NCI-H82 (cell line): ENCODE results near the gene FANCE.
"Not testable (repeated sequence)": the region's sequence is repeated elsewhere in the genome, so short reads cannot be mapped to it uniquely, and the experiment has no call there.

Source experiments
- DNase-seq: peaks from one replicate; lab custom pipeline; 2025; lab: John Stamatoyannopoulos, UW

The FANCE gene

GRCh38 chr6:35497571-35498421 is 45.7 kb downstream of the FANCE start:
- peak; percentile 72 for DNase-seq

DNA sequence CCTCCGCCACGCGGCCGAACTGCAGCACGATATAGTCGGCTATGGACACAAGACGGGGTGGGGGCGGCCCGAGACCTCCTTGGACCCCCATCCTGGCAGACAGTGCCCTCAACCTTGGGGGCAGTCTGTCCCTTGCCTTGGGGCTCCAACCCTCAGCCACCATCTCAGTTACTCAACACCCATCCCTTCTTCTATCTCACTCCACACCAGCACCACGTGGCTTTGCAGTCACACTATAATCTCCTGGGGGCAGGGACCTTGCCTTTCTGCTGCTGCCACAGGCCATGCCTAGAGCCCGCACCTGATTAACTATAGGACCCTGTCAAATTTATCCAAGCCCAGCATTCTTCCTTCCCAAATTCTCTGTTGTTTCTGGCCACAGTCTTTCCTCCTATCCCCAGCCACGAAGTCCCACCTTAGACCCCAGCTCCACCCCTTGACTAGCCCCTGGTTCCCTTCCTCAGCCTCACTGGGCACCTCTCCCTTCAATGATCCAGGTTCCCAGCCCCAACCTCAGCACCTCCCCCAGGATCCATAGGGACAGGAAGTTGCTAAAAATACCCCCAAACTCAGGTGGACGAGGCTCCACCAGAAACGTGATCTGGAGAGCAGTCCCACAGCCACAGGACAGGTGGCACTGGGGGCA is 46.4 kb downstream of the FANCE start:
- peak; percentile 78 for DNase-seq

- no peak for DNase-seq
Measured at GRCh38 chr6:35499372-35499771, 47.2 kb downstream of the FANCE start.

- peak; percentile 60 for DNase-seq
Measured at GRCh38 chr6:35500782-35501181, 48.6 kb downstream of the FANCE start.

GRCh38 chr6:35501784-35502183 is 49.6 kb downstream of the FANCE start:
- DNase-seq: no peak

DNA sequence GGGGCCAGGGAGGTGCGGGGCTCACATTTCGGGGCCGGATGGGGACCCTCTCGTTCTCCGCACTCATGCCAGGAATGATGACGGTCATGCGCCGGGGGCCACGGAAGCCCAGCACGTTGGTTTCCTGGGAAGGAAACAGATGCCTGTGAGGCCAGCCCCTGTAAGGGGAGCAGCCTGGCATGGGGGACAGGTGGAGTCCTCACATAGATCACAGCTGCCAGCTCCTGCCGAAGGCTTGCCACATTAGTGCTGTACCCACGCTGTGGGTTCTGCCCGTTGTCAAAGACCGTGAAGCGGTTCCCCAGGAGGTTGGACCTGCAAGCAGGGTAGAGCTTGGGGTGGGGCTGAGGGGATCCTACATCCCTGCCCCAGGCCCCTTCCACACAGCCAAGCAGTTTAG is 51.4 kb downstream of the FANCE start:
- DNase-seq: no peak

DNA sequence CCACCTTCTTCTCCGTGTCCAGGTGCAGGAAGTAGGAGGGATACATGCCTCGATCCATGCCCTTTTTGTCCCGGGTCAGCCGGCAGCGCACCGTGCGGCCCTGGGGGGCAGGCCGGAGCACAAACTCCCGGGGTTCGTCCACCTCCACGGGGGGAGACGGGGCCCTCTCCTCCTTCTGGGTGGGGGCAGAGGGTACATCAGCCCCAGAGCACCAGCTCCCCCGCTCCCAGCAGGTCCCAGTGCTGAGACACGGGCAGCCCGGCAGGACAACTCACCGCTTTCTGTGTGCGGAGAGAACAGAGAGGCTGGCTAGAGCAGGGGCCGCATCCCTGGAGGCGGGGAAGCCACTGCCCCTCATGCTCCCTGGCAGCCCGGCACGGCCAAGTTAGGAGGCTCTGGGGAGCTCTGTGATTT is 53.9 kb downstream of the FANCE start:
- no peak for DNase-seq

GRCh38 chr6:35506536-35506935 is 54.4 kb downstream of the FANCE start:
- no peak for DNase-seq

DNA sequence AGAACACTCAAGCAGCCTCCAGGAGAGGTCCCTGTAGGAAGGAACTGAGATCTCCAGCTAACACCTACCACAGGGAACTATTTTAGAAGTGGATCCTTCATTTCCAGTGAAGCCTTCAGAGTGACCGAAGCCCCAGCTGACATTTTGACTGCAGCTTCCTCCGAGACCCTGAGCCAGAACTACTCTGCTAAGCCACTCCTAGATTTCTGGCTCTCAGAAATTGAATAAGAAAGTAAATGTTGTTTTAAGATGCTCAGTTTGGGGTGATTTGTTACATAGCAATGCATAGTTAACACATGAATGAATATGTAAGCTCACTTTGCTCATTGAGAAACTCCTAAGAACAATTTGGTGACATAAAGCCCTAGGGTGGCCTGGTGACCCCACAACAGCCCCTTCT is 55.1 kb downstream of the FANCE start:
- no peak for DNase-seq

- no peak for DNase-seq
Measured at GRCh38 chr6:35508027-35508426, 55.9 kb downstream of the FANCE start.

- no peak for DNase-seq
Measured at GRCh38 chr6:35508542-35508941, 56.4 kb downstream of the FANCE start.

DNA sequence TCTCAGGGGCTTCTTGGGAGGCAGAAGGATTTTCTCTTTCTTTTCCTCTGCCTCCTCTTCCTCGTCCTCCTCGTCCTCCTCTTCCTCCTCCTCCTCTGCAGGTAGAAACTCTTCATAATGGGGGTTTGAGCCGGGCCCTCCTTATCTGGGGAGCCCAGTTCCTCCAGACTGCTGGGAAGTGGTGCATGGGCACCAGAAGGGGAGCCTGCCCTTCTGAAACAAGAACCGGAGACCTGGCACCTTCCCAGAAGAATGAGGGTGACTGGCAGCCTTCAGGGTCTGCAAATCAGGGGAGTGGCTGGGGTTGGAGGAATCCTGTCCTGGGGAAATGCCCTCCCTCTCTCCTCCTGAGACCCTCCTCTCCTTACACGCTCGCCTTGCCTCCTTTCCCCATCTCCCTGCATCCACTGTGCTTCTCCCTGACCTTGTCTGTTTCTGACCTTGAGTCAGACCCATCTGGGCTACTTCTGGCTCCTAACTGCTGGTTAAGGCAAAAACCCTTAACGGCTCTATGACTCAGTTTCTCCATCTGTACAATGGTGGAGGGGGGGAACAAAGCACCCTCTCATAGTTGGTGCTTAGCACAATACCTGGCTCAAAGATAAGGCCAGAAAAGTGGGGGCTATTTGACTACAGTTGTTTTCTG is 58.9 kb downstream of the FANCE start:
- no peak for DNase-seq

GRCh38 chr6:35511562-35511941 is 59.4 kb downstream of the FANCE start:
- no peak for DNase-seq

DNA sequence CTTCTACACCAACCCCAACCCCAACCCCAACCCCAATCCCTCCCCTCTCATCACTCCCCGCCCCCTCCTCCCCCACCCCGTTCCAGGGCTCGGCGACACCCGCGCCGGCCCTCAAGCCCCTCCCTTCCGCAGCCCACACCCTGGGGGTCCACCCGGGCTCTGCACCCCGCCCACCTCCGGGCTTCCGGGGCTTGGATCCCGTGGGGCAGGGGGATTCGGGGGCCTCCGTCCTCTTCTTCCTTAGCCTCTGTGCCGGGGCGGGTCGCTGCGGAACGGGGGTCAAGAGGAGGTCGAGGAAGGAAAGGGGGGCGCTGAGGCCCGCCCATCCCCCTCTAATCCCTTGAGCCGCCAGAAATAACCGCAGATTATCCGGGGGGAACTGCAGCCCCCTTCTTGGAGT is 59.9 kb downstream of the FANCE start:
- DNase-seq: peak; percentile 61

GRCh38 chr6:35512740-35513139 is 60.6 kb downstream of the FANCE start, which contains the start of gene TULP1:
Gene TULP1, minus strand, starts transcription at chr6:35512896. Its CDS starts 38 bp downstream, at chr6:35512858.
- DNase-seq: peak; percentile 93

GRCh38 chr6:35514587-35514986 is 62.4 kb downstream of the FANCE start:
- DNase-seq: no peak

DNA sequence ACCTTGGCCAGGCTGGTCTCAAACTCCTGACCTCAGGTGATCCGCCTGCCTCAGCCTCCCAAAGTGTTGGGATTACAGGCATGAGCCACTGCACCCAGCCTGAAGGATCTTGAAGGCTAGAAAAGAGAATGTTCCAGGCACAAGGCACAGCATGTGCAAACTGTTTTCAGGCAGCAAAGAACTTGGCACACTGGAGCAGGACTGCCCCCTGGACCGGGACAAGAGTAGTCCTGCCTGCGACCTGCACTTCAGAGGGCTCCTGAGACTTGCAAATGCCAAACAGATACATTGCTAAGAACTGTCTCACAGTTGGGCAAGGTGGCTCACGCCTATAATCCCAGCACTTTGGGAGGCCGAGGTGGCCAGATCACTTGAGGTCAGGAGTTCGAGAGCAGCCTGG is 63.8 kb downstream of the FANCE start:
- not testable (repeated sequence) for DNase-seq
